ENCODE results near the gene TFIP11. TPM values are rescaled to one million over a fixed set of nuclear protein-coding genes. Genes with fewer than 3 reads are reported as not detected.
A peak's percentile ranks its signal among the peaks of the same experiment; 100 is the strongest.

Gene TFIP11
- polyA plus RNA-seq, 2 of the 4 experiments (the other 2 are of a cell fraction) = 21.1 to 28.8 TPM

DNA sequence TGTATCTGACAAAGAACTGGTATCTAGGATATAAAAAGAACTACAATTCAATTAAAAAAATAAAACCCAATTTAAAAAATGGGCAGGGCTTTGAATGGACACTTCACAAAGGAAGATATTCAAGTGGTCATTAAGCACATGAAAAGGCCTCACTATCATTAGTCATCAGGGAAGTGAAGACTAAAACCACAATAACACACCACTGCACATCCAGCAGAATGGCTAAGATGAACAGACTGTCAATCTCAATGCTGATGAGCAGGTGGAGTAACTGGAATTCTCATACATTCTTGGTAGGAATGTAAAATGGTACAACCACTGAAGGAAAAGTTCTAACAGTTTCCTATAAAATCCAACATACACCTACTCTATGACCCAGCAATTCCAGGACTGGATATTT, 37.6 kb downstream of the TFIP11 start:
- Histone ChIP-seq H3K4me3 (no peak overlapping the region), H3K4me1 (peaks cover 18% of the 10 kb centered on the region), H3K9me3 (no peaks in the 10 kb centered on the region), H3K4me2 (no peak overlapping the region), H3K27ac (no peak overlapping the region)
- ATAC-seq (no peak), DNase-seq (ENCODE audit: low read depth in 1 of 2, low spot score in 1 of 2) (no peak), FAIRE-seq (no peak)
- no peak for TF ChIP-seq POLR2AphosphoS2 (conservative IDR thresholded peaks at IDR 0.05; ENCODE audit: low read length)
- TF ChIP-seq, protein P1, sequence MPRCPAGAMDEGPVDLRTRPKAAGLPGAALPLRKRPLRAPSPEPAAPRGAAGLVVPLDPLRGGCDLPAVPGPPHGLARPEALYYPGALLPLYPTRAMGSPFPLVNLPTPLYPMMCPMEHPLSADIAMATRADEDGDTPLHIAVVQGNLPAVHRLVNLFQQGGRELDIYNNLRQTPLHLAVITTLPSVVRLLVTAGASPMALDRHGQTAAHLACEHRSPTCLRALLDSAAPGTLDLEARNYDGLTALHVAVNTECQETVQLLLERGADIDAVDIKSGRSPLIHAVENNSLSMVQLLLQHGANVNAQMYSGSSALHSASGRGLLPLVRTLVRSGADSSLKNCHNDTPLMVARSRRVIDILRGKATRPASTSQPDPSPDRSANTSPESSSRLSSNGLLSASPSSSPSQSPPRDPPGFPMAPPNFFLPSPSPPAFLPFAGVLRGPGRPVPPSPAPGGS (IDR thresholded peaks at IDR 0.05) = no peak
- TF ChIP-seq, protein P2, sequence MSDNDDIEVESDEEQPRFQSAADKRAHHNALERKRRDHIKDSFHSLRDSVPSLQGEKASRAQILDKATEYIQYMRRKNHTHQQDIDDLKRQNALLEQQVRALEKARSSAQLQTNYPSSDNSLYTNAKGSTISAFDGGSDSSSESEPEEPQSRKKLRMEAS (IDR thresholded peaks at IDR 0.05) = no peak
- ChIA-PET POLR2A (no interaction called here), CTCF (interaction anchor here (1.1 kb wide), 1 partner anchor 110 kb away, joined by 3 read pairs; no protein-coding TSS in a partner anchor)

DNA sequence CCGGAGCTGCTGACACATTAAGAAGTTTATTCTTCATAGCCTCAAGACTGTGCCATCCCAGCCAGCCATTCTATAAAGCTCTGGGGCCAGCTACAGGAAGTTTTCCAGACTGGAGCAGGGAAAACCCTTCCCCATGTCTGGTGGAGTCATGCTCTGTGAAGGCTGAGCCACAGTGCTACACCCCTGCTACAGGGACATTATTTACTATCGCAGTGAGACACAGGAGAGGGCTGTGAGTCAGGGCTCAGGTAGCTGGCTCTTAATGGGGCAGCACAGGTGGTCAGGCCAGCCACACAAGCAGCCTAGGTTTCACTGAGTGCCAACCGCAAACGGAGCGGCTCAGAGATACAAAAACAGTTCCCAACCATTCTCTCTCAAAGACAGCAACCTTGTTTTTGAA, 40.8 kb downstream of the TFIP11 start:
- TF ChIP-seq, protein P3, sequence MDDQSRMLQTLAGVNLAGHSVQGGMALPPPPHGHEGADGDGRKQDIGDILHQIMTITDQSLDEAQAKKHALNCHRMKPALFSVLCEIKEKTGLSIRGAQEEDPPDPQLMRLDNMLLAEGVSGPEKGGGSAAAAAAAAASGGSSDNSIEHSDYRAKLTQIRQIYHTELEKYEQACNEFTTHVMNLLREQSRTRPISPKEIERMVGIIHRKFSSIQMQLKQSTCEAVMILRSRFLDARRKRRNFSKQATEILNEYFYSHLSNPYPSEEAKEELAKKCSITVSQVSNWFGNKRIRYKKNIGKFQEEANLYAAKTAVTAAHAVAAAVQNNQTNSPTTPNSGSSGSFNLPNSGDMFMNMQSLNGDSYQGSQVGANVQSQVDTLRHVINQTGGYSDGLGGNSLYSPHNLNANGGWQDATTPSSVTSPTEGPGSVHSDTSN (IDR thresholded peaks at IDR 0.05) = no peak
- TF ChIP-seq JUN (IDR thresholded peaks at IDR 0.05) = no peak
- no peak for TF ChIP-seq KDM5A (IDR thresholded peaks at IDR 0.05)
- TF ChIP-seq, protein P2 (IDR thresholded peaks at IDR 0.05) = peak; percentile 23; the same call in 1 of the 2 replicates
- TF ChIP-seq, protein P4, sequence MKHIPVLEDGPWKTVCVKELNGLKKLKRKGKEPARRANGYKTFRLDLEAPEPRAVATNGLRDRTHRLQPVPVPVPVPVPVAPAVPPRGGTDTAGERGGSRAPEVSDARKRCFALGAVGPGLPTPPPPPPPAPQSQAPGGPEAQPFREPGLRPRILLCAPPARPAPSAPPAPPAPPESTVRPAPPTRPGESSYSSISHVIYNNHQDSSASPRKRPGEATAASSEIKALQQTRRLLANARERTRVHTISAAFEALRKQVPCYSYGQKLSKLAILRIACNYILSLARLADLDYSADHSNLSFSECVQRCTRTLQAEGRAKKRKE (CRISPR knock-in tag; IDR thresholded peaks at IDR 0.05; ENCODE audit: low read depth) = no peak
- TF ChIP-seq TFCP2L1 (CRISPR knock-in tag; IDR thresholded peaks at IDR 0.05) = no peak
- TF ChIP-seq FOSB (CRISPR knock-in tag; IDR thresholded peaks at IDR 0.05) = no peak
- TF ChIP-seq MAZ (IDR thresholded peaks at IDR 0.05; ENCODE audit: borderline replicate concordance, low read depth, low read length) = no peak
- no peak for TF ChIP-seq CEBPB (IDR thresholded peaks at IDR 0.05)
- no peak for TF ChIP-seq HDAC2 (IDR thresholded peaks at IDR 0.05)
- TF ChIP-seq, protein P1 (IDR thresholded peaks at IDR 0.05) = no peak
- peak in 1 of 2 experiments; percentile 28; a peak in 1 of 5 replicates for TF ChIP-seq EP300 (IDR thresholded peaks at IDR 0.05)
- no peak for TF ChIP-seq NPAS2 (CRISPR knock-in tag; IDR thresholded peaks at IDR 0.05; ENCODE audit: borderline replicate concordance)
- no peak for TF ChIP-seq GATA3 (IDR thresholded peaks at IDR 0.05; ENCODE audit: borderline replicate concordance)
- TF ChIP-seq JUNB (IDR thresholded peaks at IDR 0.05) = peak; percentile 42; the same call in 1 of the 2 replicates
- no peak for TF ChIP-seq FOSL2 (IDR thresholded peaks at IDR 0.05)
- peak; percentile 73 for TF ChIP-seq FOSL2 (CRISPR knock-in tag; IDR thresholded peaks at IDR 0.05)
- DNase-seq (ENCODE audit: low read depth in 1 of 2, low spot score in 1 of 2) (peak; percentile 57 to 76), ATAC-seq (peak; percentile 95 to 99), FAIRE-seq (no peak)
- Histone ChIP-seq H3K4me1 (peaks cover 18% of the 10 kb centered on the region), H3K9me3 (no peaks in the 10 kb centered on the region), H3K27ac (peak overlapping the region; percentile 70 to 81), H3K4me2 (peak overlapping the region; percentile 45), H3K4me3 (no peak overlapping the region)
- CTCF ChIA-PET = interaction anchor here (2.2 kb wide), 1 partner anchor 11 kb away, joined by 20 read pairs; no protein-coding TSS in a partner anchor
- WGBS (ENCODE audit: missing lambda C conversion rate) = 27% methylated on average over 4 of the region's 5 CpGs
- POLR2A ChIA-PET = interaction anchor here (1.2 to 1.9 kb wide), 2 partner anchors 10 to 12 kb away, joined by 4 to 8 read pairs; partner anchors contain the start of genes HPS4 and SRRD

DNA sequence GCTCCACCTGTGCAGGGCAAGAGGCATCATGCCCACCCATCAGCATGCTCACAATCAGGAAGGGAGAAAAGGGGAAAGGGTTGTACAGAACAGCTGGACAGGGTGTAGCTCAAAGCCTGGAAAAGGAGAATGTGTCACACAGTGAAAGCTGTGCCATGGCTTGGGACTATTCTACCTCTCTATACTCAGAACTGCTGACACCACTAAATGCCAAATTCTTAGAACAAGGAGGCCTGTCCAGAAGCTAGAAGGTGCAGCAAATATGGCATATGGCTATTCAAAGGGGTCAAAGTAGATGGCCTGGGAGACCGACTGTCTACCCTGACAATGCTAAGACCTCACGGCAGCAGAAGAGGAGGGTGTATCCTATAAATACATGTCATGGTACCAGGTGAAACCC, 41.5 kb downstream of the TFIP11 start:
- WGBS (ENCODE audit: missing lambda C conversion rate) = 96% methylated on average over 2 of the region's 2 CpGs
- H3K27ac ChIP-seq = peak overlapping the region; percentile 70 to 81
- peak overlapping the region; percentile 45; the same call in 2 of the 3 replicates for H3K4me2 ChIP-seq
- FAIRE-seq (no peak), DNase-seq (ENCODE audit: low read depth in 1 of 2, low spot score in 1 of 2) (no peak), ATAC-seq (no peak)
- peaks cover 18% of the 10 kb centered on the region for H3K4me1 ChIP-seq
- H3K4me3 ChIP-seq = no peak overlapping the region
- TF ChIP-seq NPAS2 (CRISPR knock-in tag; IDR thresholded peaks at IDR 0.05; ENCODE audit: borderline replicate concordance) = no peak
- TF ChIP-seq MAFK (IDR thresholded peaks at IDR 0.05; ENCODE audit: partially characterized antibody) = peak; percentile 70
- no peaks in the 10 kb centered on the region for H3K9me3 ChIP-seq
- POLR2A ChIA-PET = interaction anchor here (1.2 to 1.9 kb wide), 2 partner anchors 11 to 13 kb away, joined by 4 to 8 read pairs; partner anchors contain the start of genes HPS4 and SRRD
- CTCF ChIA-PET = interaction anchor here (1.0 to 2.2 kb wide), 3 partner anchors 10 to 73 kb away, joined by 3 to 20 read pairs (median 4); no protein-coding TSS in a partner anchor

All from A549 (cell line).